ENCODE results near the gene NRG2.

DNA sequence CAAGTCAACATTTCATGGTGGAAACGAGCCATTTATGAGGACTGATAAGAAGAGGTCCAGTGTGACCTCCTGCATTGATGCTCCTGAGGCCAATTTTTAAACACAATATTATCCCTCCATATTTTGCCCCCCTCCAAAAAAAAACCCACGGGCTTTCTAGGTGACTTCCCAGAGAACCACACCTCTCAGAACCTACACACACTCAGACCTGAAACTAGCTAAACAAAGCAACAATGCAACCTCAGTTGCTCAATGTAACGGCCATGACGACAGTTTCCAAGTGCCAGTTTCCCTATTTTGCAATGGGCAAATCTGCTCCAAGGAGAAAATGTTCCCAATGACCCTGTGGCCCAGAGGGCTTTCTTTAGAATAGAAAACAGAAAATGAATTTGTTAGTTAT is 3.5 kb downstream of the NRG2 start:
- TF ChIP-seq, protein P1, sequence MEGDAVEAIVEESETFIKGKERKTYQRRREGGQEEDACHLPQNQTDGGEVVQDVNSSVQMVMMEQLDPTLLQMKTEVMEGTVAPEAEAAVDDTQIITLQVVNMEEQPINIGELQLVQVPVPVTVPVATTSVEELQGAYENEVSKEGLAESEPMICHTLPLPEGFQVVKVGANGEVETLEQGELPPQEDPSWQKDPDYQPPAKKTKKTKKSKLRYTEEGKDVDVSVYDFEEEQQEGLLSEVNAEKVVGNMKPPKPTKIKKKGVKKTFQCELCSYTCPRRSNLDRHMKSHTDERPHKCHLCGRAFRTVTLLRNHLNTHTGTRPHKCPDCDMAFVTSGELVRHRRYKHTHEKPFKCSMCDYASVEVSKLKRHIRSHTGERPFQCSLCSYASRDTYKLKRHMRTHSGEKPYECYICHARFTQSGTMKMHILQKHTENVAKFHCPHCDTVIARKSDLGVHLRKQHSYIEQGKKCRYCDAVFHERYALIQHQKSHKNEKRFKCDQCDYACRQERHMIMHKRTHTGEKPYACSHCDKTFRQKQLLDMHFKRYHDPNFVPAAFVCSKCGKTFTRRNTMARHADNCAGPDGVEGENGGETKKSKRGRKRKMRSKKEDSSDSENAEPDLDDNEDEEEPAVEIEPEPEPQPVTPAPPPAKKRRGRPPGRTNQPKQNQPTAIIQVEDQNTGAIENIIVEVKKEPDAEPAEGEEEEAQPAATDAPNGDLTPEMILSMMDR (IDR thresholded peaks at IDR 0.05) = no peak
- no peak for TF ChIP-seq POLR2A (IDR thresholded peaks at IDR 0.05)

Data from uterus (tissue), 2 donors.